Transverse colon (tissue), 4 donors: Measurements from ENCODE around the gene KLHDC9. TPM values are rescaled to one million over a fixed set of nuclear protein-coding genes. Genes with fewer than 3 reads are reported as not detected.

Experiments
- DNase-seq: peaks from one replicate; pipeline ENCODE4 v3.0.0-alpha.2; 2019
- H3K27ac ChIP-seq, 4 donors: fragments of 200-600 bp; sonication (generic); 2 replicates each; pipeline ENCODE4 v1.5.1; 2016 to 2018; ENCODE audit warnings: inconsistent platforms in 4 of 4
- H3K27me3 ChIP-seq: fragments of 200-600 bp; sonication (generic); 2 replicates; pipeline ENCODE4 v1.5.1; 2017; ENCODE audit warnings: inconsistent platforms
- H3K36me3 ChIP-seq, 4 donors: fragments of 200-600 bp; sonication (generic); 2 replicates each; pipeline ENCODE4 v1.5.1; 2017 to 2019; ENCODE audit warnings: inconsistent platforms in 4 of 4
- H3K4me1 ChIP-seq, 4 donors: fragments of 200-600 bp; sonication (generic); 2 replicates each; pipeline ENCODE4 v1.5.1; 2017 to 2020; ENCODE audit warnings: inconsistent platforms in 4 of 4
- H3K4me3 ChIP-seq, 4 donors: fragments of 200-600 bp; sonication (generic); 1 replicate in 1 of 4; 2 replicates in 3 of 4; pipeline versions ENCODE4 v1.5.1 to v1.6.1; 2017 to 2019; ENCODE audit warnings: inconsistent platforms in 4 of 4
- H3K9me3 ChIP-seq, 2 donors: fragments of 200-600 bp; sonication (generic); 2 replicates each; pipeline ENCODE4 v1.5.1; 2017 to 2019; ENCODE audit warnings: inconsistent platforms in 2 of 2
- CTCF ChIP-seq, 5 experiments: fragments of 200-600 bp in 3 of 5; fragments of 450-650 bp in 2 of 5; sonication (generic) in 3 of 5; IDR thresholded peaks; 1 replicate in 2 of 5; 2 replicates in 3 of 5; pipeline ENCODE4 v1.5.1; 2016 to 2017; ENCODE audit warnings: antibody characterized with exemption in 5 of 5, inconsistent platforms in 3 of 5, mild to moderate bottlenecking in 2 of 5, moderate library complexity in 1 of 5
- EP300 ChIP-seq: sonication (generic); formaldehyde crosslinking; IDR thresholded peaks from one replicate; pipeline ENCODE4 v1.6.1; 2017; ENCODE audit warnings: antibody characterized with exemption, low read depth
- POLR2A ChIP-seq: fragments of 450-650 bp; IDR thresholded peaks from one replicate; pipeline ENCODE4 v1.6.1; 2016; ENCODE audit warnings: antibody characterized with exemption, mild to moderate bottlenecking, moderate library complexity
- POLR2AphosphoS5 ChIP-seq, 3 donors: sonication (generic); formaldehyde crosslinking; IDR thresholded peaks; one replicate each; pipeline ENCODE4 v1.6.1; 2016; ENCODE audit warnings: antibody characterized with exemption in 3 of 3
- WGBS, 2 donors: methylation state at CpG; one replicate each; pipeline ENCODE4 v1.1.5; 2018; ENCODE audit warnings: low coverage in 1 of 2; 5-methylcytosine and 5-hydroxymethylcytosine counted together
- in situ Hi-C, 4 donors: fragments of 200-750 bp; cut with MboI; loops; one replicate each; pipeline versions ENCODE4 v1.15.0 to v1.15.1; 2017; ENCODE audit warnings: low sequenced_read_pairs in 3 of 4, low pct_ligation_motif_present in 1 of 4, low pct_unique_long_range_greater_than_20kb in 1 of 4
- intact Hi-C: fragments of 100-400 bp; cut with DNase I; formaldehyde crosslinking; loops from one replicate; pipeline ENCODE4 v1.15.1; 2023; ENCODE audit warnings: low total_unique reads
- total RNA-seq, 4 donors: library from RNA; depleted of rRNA; stranded (reverse); fragments of >200 nt; gene quantifications; one replicate each; pipeline ENCODE4 v1.1.0, GENCODE V29; 2016

Gene KLHDC9
- total RNA-seq, 4 donors from 2014 or later = 0.80 to 16.9 (median 8.7) TPM; not detected in 1

- no peak overlapping the region for H3K27ac ChIP-seq
- WGBS, 2 donors = 92 to 95% methylated on average over 1 of the region's 1 CpG
- H3K4me1 ChIP-seq = no peaks in the 10 kb centered on the region
- no peaks in the 10 kb centered on the region for H3K9me3 ChIP-seq
- H3K27me3 ChIP-seq = no peaks in the 10 kb centered on the region
- no peak for DNase-seq
- in situ Hi-C loops = no loop called here
- intact Hi-C loops = no loop called here
- no peak overlapping the region for H3K4me3 ChIP-seq
- peaks cover 0 to 6% (median 0%) of the 10 kb centered on the region in 4 donors for H3K36me3 ChIP-seq
- no peak for TF ChIP-seq POLR2AphosphoS5 (IDR thresholded peaks at IDR 0.05)
- no peak for TF ChIP-seq EP300
- no peak for TF ChIP-seq POLR2A
- no peak for TF ChIP-seq CTCF (IDR thresholded peaks at IDR 0.05)
Measured at GRCh38 chr1:161106431-161106830, 8.3 kb downstream of the KLHDC9 start.

- in situ Hi-C loops = no loop called here
- no peaks in the 10 kb centered on the region for H3K27me3 ChIP-seq
Measured at GRCh38 chr1:161111117-161111516, 13.0 kb downstream of the KLHDC9 start.

GRCh38 chr1:161111527-161111926 is 13.4 kb downstream of the KLHDC9 start:
- Histone ChIP-seq H3K36me3 (no peaks in the 10 kb centered on the region), H3K9me3 (no peaks in the 10 kb centered on the region), H3K4me3 (no peak overlapping the region), H3K27me3 (no peaks in the 10 kb centered on the region), H3K4me1 (peaks cover 6 to 39% (median 9%) of the 10 kb centered on the region in 4 donors), H3K27ac (no peak overlapping the region)
- 86% methylated on average over 2 of the region's 2 CpGs; no CpG with 5 or more reads in 1 of the 2 donors for WGBS, 2 donors
- no peak for DNase-seq
- in situ Hi-C loops (no loop called here), intact Hi-C loops (no loop called here)
- TF ChIP-seq POLR2AphosphoS5 (IDR thresholded peaks at IDR 0.05) = no peak
- no peak for TF ChIP-seq CTCF (IDR thresholded peaks at IDR 0.05)
- no peak for TF ChIP-seq POLR2A
- no peak for TF ChIP-seq EP300

More at GRCh38 chr1:161111117-161111516, 13.0 kb downstream of the KLHDC9 start:
- Histone ChIP-seq H3K4me3 (no peak overlapping the region), H3K36me3 (no peaks in the 10 kb centered on the region), H3K27ac (no peak overlapping the region), H3K9me3 (no peaks in the 10 kb centered on the region), H3K4me1 (peaks cover 3 to 35% (median 5%) of the 10 kb centered on the region in 4 donors)
- DNase-seq = no peak
- 88% methylated on average over 3 of the region's 3 CpGs; no CpG with 5 or more reads in 1 of the 2 donors for WGBS, 2 donors
- TF ChIP-seq POLR2A (no peak), CTCF (IDR thresholded peaks at IDR 0.05) (no peak), EP300 (no peak), POLR2AphosphoS5 (IDR thresholded peaks at IDR 0.05) (no peak)
- intact Hi-C loops = no loop called here

GRCh38 chr1:161113915-161114314 is 15.8 kb downstream of the KLHDC9 start:
- H3K4me3 ChIP-seq = no peak overlapping the region
- H3K9me3 ChIP-seq = no peaks in the 10 kb centered on the region
- 83 to 85% methylated on average over 1 of the region's 1 CpG for WGBS, 2 donors
- H3K27ac ChIP-seq = no peak overlapping the region
- H3K4me1 ChIP-seq = peaks cover 16 to 51% (median 22%) of the 10 kb centered on the region in 4 donors
- TF ChIP-seq POLR2AphosphoS5 (IDR thresholded peaks at IDR 0.05) (no peak), EP300 (no peak), CTCF (IDR thresholded peaks at IDR 0.05) (no peak), POLR2A (no peak)
- H3K36me3 ChIP-seq = no peaks in the 10 kb centered on the region
- DNase-seq = no peak
- intact Hi-C loops (no loop called here), in situ Hi-C loops (no loop called here)
- no peaks in the 10 kb centered on the region for H3K27me3 ChIP-seq
